ENCODE data around the gene EGFL7. TPM values are rescaled to one million over a fixed set of nuclear protein-coding genes. Genes with fewer than 3 reads are reported as not detected.

Gene EGFL7
- polyA plus RNA-seq, 3 donors, result 1.3 to 2.8 (median 2.2) TPM

- peaks cover 3% of the 10 kb centered on the region for H4K20me1 ChIP-seq (ENCODE audit: insufficient read depth, low read length)
- no peak overlapping the region for H3K27ac Mint-ChIP-seq
- intact Hi-C loops (cut with micrococcal nuclease), result no loop called here
- no peaks in the 10 kb centered on the region for H3K79me2 ChIP-seq (ENCODE audit: insufficient read depth, low read length)
- H3K27ac ChIP-seq (ENCODE audit: low read depth in 1 of 2, low read length in 2 of 2), result no peak overlapping the region
- no peak for DNase-seq
- peaks cover 48 to 83% (median 52%) of the 10 kb centered on the region in 3 donors for H3K27me3 Mint-ChIP-seq (ENCODE audit: low read depth in 3 of 3)
- no peak overlapping the region for H2AFZ ChIP-seq (ENCODE audit: insufficient read depth, low read depth, low read length, poor library complexity, severe bottlenecking)
- no peak overlapping the region for H3K4me3 ChIP-seq (replicated peaks in 1 of 3; ENCODE audit: low read depth in 2 of 3, low read length in 3 of 3)
- peaks cover 0 to 3% of the 10 kb centered on the region in 2 donors for H3K9me3 ChIP-seq (replicated peaks in 1 of 2; ENCODE audit: control insufficient read depth in 1 of 2, insufficient read depth in 1 of 2, low read length in 2 of 2)
- WGBS (ENCODE audit: insufficient coverage), result 4% methylated on average over 6 of the region's 8 CpGs
- peaks cover 0 to 4% of the 10 kb centered on the region in 2 donors for H3K36me3 Mint-ChIP-seq
- H3K4me1 ChIP-seq (ENCODE audit: control insufficient read depth in 1 of 2, insufficient read depth in 2 of 2, low read length in 2 of 2), result peaks cover 29 to 42% of the 10 kb centered on the region in 2 donors
- H3K36me3 ChIP-seq (replicated peaks in 1 of 2; ENCODE audit: control insufficient read depth in 1 of 2, insufficient read depth in 2 of 2, low read length in 2 of 2), result no peaks in the 10 kb centered on the region
- H3K4me1 Mint-ChIP-seq, result peaks cover 24% of the 10 kb centered on the region
- peak overlapping the region in 1 of 2 donors; percentile 15 for H3K4me3 Mint-ChIP-seq
- TF ChIP-seq, protein P1, sequence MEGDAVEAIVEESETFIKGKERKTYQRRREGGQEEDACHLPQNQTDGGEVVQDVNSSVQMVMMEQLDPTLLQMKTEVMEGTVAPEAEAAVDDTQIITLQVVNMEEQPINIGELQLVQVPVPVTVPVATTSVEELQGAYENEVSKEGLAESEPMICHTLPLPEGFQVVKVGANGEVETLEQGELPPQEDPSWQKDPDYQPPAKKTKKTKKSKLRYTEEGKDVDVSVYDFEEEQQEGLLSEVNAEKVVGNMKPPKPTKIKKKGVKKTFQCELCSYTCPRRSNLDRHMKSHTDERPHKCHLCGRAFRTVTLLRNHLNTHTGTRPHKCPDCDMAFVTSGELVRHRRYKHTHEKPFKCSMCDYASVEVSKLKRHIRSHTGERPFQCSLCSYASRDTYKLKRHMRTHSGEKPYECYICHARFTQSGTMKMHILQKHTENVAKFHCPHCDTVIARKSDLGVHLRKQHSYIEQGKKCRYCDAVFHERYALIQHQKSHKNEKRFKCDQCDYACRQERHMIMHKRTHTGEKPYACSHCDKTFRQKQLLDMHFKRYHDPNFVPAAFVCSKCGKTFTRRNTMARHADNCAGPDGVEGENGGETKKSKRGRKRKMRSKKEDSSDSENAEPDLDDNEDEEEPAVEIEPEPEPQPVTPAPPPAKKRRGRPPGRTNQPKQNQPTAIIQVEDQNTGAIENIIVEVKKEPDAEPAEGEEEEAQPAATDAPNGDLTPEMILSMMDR (IDR thresholded peaks at IDR 0.05), result no peak
- H3K9ac ChIP-seq (ENCODE audit: insufficient read depth, low read length, poor library complexity, severe bottlenecking), result no peak overlapping the region
- peaks cover 0 to 11% (median 2%) of the 10 kb centered on the region in 7 donors for H3K9me3 Mint-ChIP-seq
- H3K27me3 ChIP-seq (ENCODE audit: control insufficient read depth in 2 of 2, insufficient read depth in 2 of 2, low read length in 2 of 2), result peaks cover 12 to 51% of the 10 kb centered on the region in 2 donors
- H3K4me2 ChIP-seq (replicated peaks; ENCODE audit: extremely low read depth, low read length, poor library complexity, severe bottlenecking), result no peak overlapping the region
Observed at GRCh38 chr9:136714893-136715274, 52.2 kb downstream of the EGFL7 start.

GRCh38 chr9:136717399-136717798, 54.7 kb downstream of the EGFL7 start:
- H3K9ac ChIP-seq (ENCODE audit: insufficient read depth, low read length, poor library complexity, severe bottlenecking), result no peak overlapping the region
- Mint-ChIP-seq H3K27ac (no peak overlapping the region), H3K27me3 (ENCODE audit: low read depth in 3 of 3) (peaks cover 31 to 63% (median 34%) of the 10 kb centered on the region in 3 donors), H3K36me3 (peaks cover 4 to 6% of the 10 kb centered on the region in 2 donors), H3K4me3 (no peak overlapping the region), H3K4me1 (peaks cover 26% of the 10 kb centered on the region), H3K9me3 (peaks cover 0 to 3% (median 0%) of the 10 kb centered on the region in 7 donors)
- H3K36me3 ChIP-seq (replicated peaks in 1 of 2; ENCODE audit: control insufficient read depth in 1 of 2, insufficient read depth in 2 of 2, low read length in 2 of 2), result peaks cover 4 to 12% of the 10 kb centered on the region in 2 donors
- intact Hi-C loops (cut with micrococcal nuclease), result no loop called here
- H3K4me2 ChIP-seq (replicated peaks; ENCODE audit: extremely low read depth, low read length, poor library complexity, severe bottlenecking), result no peak overlapping the region
- WGBS (ENCODE audit: insufficient coverage), result 98% methylated on average over 8 of the region's 16 CpGs
- no peak overlapping the region for H2AFZ ChIP-seq (ENCODE audit: insufficient read depth, low read depth, low read length, poor library complexity, severe bottlenecking)
- H3K79me2 ChIP-seq (ENCODE audit: insufficient read depth, low read length), result no peaks in the 10 kb centered on the region
- TF ChIP-seq, protein P1 (IDR thresholded peaks at IDR 0.05), result no peak
- peaks cover 28% of the 10 kb centered on the region for H4K20me1 ChIP-seq (ENCODE audit: insufficient read depth, low read length)
- no peak overlapping the region for H3K4me3 ChIP-seq (replicated peaks in 1 of 3; ENCODE audit: low read depth in 2 of 3, low read length in 3 of 3)
- no peak overlapping the region for H3K27ac ChIP-seq (ENCODE audit: low read depth in 1 of 2, low read length in 2 of 2)
- DNase-seq, result no peak
- H3K27me3 ChIP-seq (ENCODE audit: control insufficient read depth in 2 of 2, insufficient read depth in 2 of 2, low read length in 2 of 2), result peaks cover 7 to 35% of the 10 kb centered on the region in 2 donors
- peaks cover 23 to 34% of the 10 kb centered on the region in 2 donors for H3K4me1 ChIP-seq (ENCODE audit: control insufficient read depth in 1 of 2, insufficient read depth in 2 of 2, low read length in 2 of 2)
- H3K9me3 ChIP-seq (replicated peaks in 1 of 2; ENCODE audit: control insufficient read depth in 1 of 2, insufficient read depth in 1 of 2, low read length in 2 of 2), result peaks cover 0 to 3% of the 10 kb centered on the region in 2 donors
